ENCODE data around the gene NRAP. TPM values are rescaled to one million over a fixed set of nuclear protein-coding genes. Genes with fewer than 3 reads are reported as not detected.

Gene NRAP
- total RNA-seq, 1 donor from 2014 or later = not detected

GRCh38 chr10:113569576-113569975 lies 94.3 kb downstream of the NRAP start:
- no peaks in the 10 kb centered on the region for H3K27me3 Mint-ChIP-seq (ENCODE audit: low read depth)
- H3K27ac Mint-ChIP-seq (ENCODE audit: unreplicated experiment) = no peak overlapping the region
- no peaks in the 10 kb centered on the region for H3K9me3 Mint-ChIP-seq
- no peak for DNase-seq (ENCODE audit: low read depth, low spot score)
- H3K4me1 Mint-ChIP-seq = no peaks in the 10 kb centered on the region
- H3K36me3 Mint-ChIP-seq (ENCODE audit: low read depth) = no peaks in the 10 kb centered on the region
- H3K4me3 Mint-ChIP-seq = no peak overlapping the region
- TF ChIP-seq CTCF (conservative IDR thresholded peaks at IDR 0.05) = no peak

GRCh38 chr10:113566888-113567287 lies 97.0 kb downstream of the NRAP start:
- H3K27me3 Mint-ChIP-seq (ENCODE audit: low read depth) = peaks cover 3% of the 10 kb centered on the region

GRCh38 chr10:113565364-113565763 lies 98.5 kb downstream of the NRAP start:
- no peaks in the 10 kb centered on the region for H3K9me3 Mint-ChIP-seq
- H3K27ac Mint-ChIP-seq (ENCODE audit: unreplicated experiment) = no peak overlapping the region
- H3K4me3 Mint-ChIP-seq = no peak overlapping the region
- peaks cover 12% of the 10 kb centered on the region for H3K27me3 Mint-ChIP-seq (ENCODE audit: low read depth)
- H3K4me1 Mint-ChIP-seq = peaks cover 10% of the 10 kb centered on the region
- TF ChIP-seq CTCF (conservative IDR thresholded peaks at IDR 0.05) = no peak
- DNase-seq (ENCODE audit: low read depth, low spot score) = no peak
- H3K36me3 Mint-ChIP-seq (ENCODE audit: low read depth) = no peaks in the 10 kb centered on the region

More at GRCh38 chr10:113566888-113567287, 97.0 kb downstream of the NRAP start:
- Mint-ChIP-seq H3K27ac (ENCODE audit: unreplicated experiment) (no peak overlapping the region), H3K4me1 (peaks cover 10% of the 10 kb centered on the region), H3K36me3 (ENCODE audit: low read depth) (no peaks in the 10 kb centered on the region), H3K9me3 (no peaks in the 10 kb centered on the region), H3K4me3 (no peak overlapping the region)
- no peak for DNase-seq (ENCODE audit: low read depth, low spot score)
- TF ChIP-seq CTCF (conservative IDR thresholded peaks at IDR 0.05) = no peak

GRCh38 chr10:113563306-113564088 lies 100.3 kb downstream of the NRAP start:
- Mint-ChIP-seq H3K4me3 (peak overlapping the region; percentile 55), H3K36me3 (ENCODE audit: low read depth) (no peaks in the 10 kb centered on the region), H3K27ac (ENCODE audit: unreplicated experiment) (peak overlapping the region; percentile 74), H3K27me3 (ENCODE audit: low read depth) (peaks cover 29% of the 10 kb centered on the region), H3K4me1 (peaks cover 16% of the 10 kb centered on the region), H3K9me3 (no peaks in the 10 kb centered on the region)
- TF ChIP-seq CTCF (conservative IDR thresholded peaks at IDR 0.05) = peak; percentile 95
- peak; percentile 85 for DNase-seq (ENCODE audit: low read depth, low spot score)

GRCh38 chr10:113562704-113563103 lies 101.1 kb downstream of the NRAP start:
- Mint-ChIP-seq H3K27me3 (ENCODE audit: low read depth) (peaks cover 37% of the 10 kb centered on the region), H3K4me3 (no peak overlapping the region), H3K9me3 (no peaks in the 10 kb centered on the region), H3K36me3 (ENCODE audit: low read depth) (no peaks in the 10 kb centered on the region), H3K4me1 (peaks cover 24% of the 10 kb centered on the region), H3K27ac (ENCODE audit: unreplicated experiment) (no peak overlapping the region)
- no peak for TF ChIP-seq CTCF (conservative IDR thresholded peaks at IDR 0.05)
- DNase-seq (ENCODE audit: low read depth, low spot score) = no peak

Measured in neural crest cell (in vitro differentiated cells).